Immature natural killer cell (primary cell): ENCODE data around the gene MRO. TPM values are rescaled to one million over a fixed set of nuclear protein-coding genes. Genes with fewer than 3 reads are reported as not detected.
"Not testable (repeated sequence)": the region's sequence is repeated elsewhere in the genome, so short reads cannot be mapped to it uniquely, and the experiment has no call there.

Source experiments
- DNase-seq, 3 donors: peaks; one replicate each; pipeline ENCODE4 v3.0.0; 2022; ENCODE audit warnings: mixed read lengths in 1 of 3
- H3K27ac Mint-ChIP-seq, 6 donors: one replicate each; pipeline ENCODE4 v1.8.0; 2020; ENCODE audit warnings: mixed read lengths in 6 of 6, mild to moderate bottlenecking in 5 of 6, inconsistent platforms in 4 of 6, moderate library complexity in 3 of 6
- H3K27me3 Mint-ChIP-seq, 3 donors: one replicate each; pipeline ENCODE4 v1.8.0; 2020 to 2021; ENCODE audit warnings: low read depth in 3 of 3, mild to moderate bottlenecking in 3 of 3, mixed read lengths in 3 of 3, moderate library complexity in 3 of 3, inconsistent platforms in 1 of 3
- H3K36me3 Mint-ChIP-seq, 3 donors: one replicate each; pipeline ENCODE4 v1.8.0; 2020; ENCODE audit warnings: mixed read lengths in 3 of 3, inconsistent platforms in 2 of 3, mild to moderate bottlenecking in 2 of 3
- H3K4me1 Mint-ChIP-seq, 2 donors: one replicate each; pipeline ENCODE4 v1.8.0; 2020; ENCODE audit warnings: inconsistent platforms in 2 of 2, mild to moderate bottlenecking in 2 of 2, mixed read lengths in 2 of 2, moderate library complexity in 1 of 2
- H3K4me3 Mint-ChIP-seq, 5 donors: one replicate each; pipeline ENCODE4 v1.8.0; 2020; ENCODE audit warnings: mild to moderate bottlenecking in 5 of 5, mixed read lengths in 5 of 5, inconsistent platforms in 3 of 5, moderate library complexity in 3 of 5
- H3K9me3 Mint-ChIP-seq, 6 donors: one replicate each; pipeline ENCODE4 v1.8.0; 2020; ENCODE audit warnings: mild to moderate bottlenecking in 6 of 6, mixed read lengths in 6 of 6, inconsistent platforms in 4 of 6, moderate library complexity in 3 of 6
- polyA plus RNA-seq, 3 donors: library from polyadenylated mRNA; unstranded; fragments of 300-500 nt; fragmentation: Illumina TruSeq; gene quantifications; one replicate each; pipeline ENCODE4 v1.2.3, GENCODE V29; 2021

Gene MRO
- polyA plus RNA-seq = not detected

DNA sequence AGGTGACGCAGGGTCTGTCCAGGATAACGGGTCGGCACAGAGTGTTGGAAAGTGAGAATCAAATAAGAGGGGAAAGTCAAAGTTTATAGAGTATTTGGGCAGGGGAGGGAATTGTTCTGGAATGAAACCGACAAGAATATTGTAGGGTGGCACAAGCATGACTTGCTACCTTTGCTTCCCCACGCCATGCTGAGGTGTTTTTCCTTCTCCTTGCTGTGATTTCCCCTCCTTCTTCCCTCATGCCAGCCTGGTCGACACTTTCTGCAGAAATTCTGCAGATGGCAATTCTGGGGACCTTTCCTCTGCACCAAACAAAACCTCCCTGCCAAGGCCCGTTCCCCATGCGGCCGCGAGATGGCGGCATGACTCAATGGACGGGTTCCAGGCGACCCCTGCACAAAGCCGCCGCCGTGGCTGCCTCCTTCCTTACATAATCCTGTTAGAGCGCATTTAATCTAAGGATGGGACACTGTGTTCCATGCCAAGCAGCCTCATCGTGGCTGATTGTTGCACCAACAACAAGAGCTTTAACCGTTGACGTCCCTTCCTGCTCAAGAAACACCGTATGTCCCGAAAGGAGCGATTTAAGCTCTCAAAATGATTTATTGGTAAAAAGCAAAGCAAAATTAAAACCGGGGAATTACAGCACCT is at the start of gene MRO:
Gene MRO (minus strand): TSS at position 289 of the 651 bp plus-strand sequence. CDS start 10,616 bp downstream, outside the sequence.
- H3K36me3 Mint-ChIP-seq = no peaks in the 10 kb centered on the region
- no peak within 1 kb of the TSS for H3K27ac Mint-ChIP-seq
- H3K27me3 Mint-ChIP-seq = peaks cover 0 to 6% (median 0%) of the 10 kb centered on the region in 3 donors
- H3K4me1 Mint-ChIP-seq = no peaks in the 10 kb centered on the region
- DNase-seq = peak; percentile 62 to 73 (median 67)
- no peaks in the 10 kb centered on the region for H3K9me3 Mint-ChIP-seq
- no peak within 1 kb of the TSS for H3K4me3 Mint-ChIP-seq

DNA sequence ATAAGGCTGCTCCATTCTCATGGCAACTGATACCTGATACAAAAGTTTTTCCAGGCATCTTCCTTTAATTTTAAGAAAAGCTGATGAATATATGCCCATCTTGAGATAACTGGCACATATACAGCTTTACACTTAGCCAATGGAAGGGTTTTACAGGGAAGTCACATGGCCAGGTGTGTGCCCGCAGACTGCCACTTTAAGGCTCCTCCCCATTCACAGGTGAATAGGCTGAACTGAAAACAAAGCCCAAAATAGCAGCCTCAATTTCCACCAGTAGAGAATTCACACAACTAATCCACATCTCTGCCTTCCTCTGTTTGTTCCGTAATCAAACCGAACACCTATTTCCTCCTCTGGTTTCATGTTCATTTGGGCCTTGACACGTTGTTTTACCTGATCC is 49.3 kb upstream of the MRO start:
- no peaks in the 10 kb centered on the region for H3K4me1 Mint-ChIP-seq
- H3K4me3 Mint-ChIP-seq = no peak overlapping the region
- peaks cover 0 to 2% (median 0%) of the 10 kb centered on the region in 3 donors for H3K27me3 Mint-ChIP-seq
- no peak for DNase-seq
- no peaks in the 10 kb centered on the region for H3K9me3 Mint-ChIP-seq
- no peaks in the 10 kb centered on the region for H3K36me3 Mint-ChIP-seq
- H3K27ac Mint-ChIP-seq = no peak overlapping the region

DNA sequence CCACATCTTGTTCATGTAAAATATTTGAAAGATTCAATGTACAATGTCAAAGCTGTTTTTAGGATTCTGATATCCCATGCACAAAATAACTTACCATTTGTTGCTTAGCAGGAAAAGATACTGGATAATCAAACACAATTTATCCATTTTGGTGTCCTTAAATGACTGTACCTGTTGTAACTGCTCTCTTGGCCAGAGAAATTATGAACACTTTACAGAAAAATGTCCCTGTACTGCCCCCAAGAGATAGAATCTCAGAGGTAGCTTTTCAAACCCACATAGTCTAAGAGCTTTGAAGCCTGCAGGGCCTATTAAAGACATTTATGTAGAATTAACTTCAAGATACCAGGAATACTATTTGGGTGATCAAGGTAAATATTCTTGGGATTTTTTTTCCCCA is 46.9 kb upstream of the MRO start:
- no peak overlapping the region for H3K27ac Mint-ChIP-seq
- DNase-seq = no peak
- no peaks in the 10 kb centered on the region for H3K4me1 Mint-ChIP-seq
- H3K36me3 Mint-ChIP-seq = no peaks in the 10 kb centered on the region
- peaks cover 0 to 11% (median 2%) of the 10 kb centered on the region in 3 donors for H3K27me3 Mint-ChIP-seq
- H3K9me3 Mint-ChIP-seq = no peaks in the 10 kb centered on the region
- no peak overlapping the region for H3K4me3 Mint-ChIP-seq

DNA sequence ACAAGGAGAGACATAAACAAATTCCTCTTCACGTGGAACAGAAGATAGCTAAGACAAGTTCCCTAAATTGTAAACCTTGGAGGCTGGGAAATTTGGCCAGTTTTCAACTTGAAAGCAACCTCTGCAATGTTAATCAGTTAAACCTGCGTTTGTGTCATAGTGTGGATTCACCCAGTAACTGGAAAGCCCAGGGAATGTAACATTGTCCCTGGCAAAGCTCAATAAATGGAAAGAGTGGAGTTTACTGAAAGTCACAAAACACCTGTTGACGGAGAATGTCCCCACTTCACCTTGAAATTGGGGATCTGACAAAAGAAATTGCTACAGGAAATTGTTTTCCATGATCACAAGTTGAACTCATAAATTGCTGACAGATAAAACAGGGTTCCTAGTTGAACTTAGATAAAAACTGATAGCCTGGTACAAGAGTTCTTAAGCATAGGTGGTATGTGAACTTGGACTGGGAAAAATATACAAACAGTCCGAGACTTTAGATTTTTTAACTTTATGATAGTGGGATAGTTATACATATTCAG is 44.1 kb upstream of the MRO start:
- no peaks in the 10 kb centered on the region for H3K36me3 Mint-ChIP-seq
- peaks cover 0 to 14% (median 2%) of the 10 kb centered on the region in 3 donors for H3K27me3 Mint-ChIP-seq
- no peaks in the 10 kb centered on the region for H3K4me1 Mint-ChIP-seq
- H3K4me3 Mint-ChIP-seq = no peak overlapping the region
- H3K9me3 Mint-ChIP-seq = no peaks in the 10 kb centered on the region
- H3K27ac Mint-ChIP-seq = no peak overlapping the region
- DNase-seq = no peak

GRCh38 chr18:50862401-50862800 is 42.6 kb upstream of the MRO start:
- H3K9me3 Mint-ChIP-seq = no peaks in the 10 kb centered on the region
- H3K27me3 Mint-ChIP-seq = peaks cover 0 to 14% (median 2%) of the 10 kb centered on the region in 3 donors
- no peak for DNase-seq
- H3K4me3 Mint-ChIP-seq = no peak overlapping the region
- H3K36me3 Mint-ChIP-seq = no peaks in the 10 kb centered on the region
- H3K27ac Mint-ChIP-seq = no peak overlapping the region
- no peaks in the 10 kb centered on the region for H3K4me1 Mint-ChIP-seq

DNA sequence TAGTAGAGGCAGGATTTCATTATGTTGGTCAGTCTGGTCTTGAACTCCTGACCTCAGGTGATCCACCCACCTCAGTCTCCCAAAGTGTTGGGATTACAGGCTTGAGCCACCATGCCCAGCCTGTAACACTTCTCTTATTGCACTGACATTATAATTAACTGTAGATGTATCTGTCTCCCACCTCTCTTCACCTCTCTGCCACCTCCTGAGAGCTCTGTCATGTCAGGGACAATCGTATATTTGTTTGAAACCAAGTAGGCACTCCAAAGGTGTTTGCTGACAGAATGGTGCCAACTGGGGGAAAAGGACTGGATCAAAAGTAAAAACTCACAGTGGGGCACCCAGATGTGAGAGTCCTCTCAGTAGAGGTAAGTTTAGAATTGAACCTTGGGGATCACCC is 41.8 kb upstream of the MRO start:
- Mint-ChIP-seq H3K36me3 (no peaks in the 10 kb centered on the region), H3K9me3 (no peaks in the 10 kb centered on the region), H3K27me3 (peaks cover 0 to 14% (median 3%) of the 10 kb centered on the region in 3 donors), H3K4me1 (no peaks in the 10 kb centered on the region), H3K4me3 (no peak overlapping the region), H3K27ac (no peak overlapping the region)
- DNase-seq = no peak

DNA sequence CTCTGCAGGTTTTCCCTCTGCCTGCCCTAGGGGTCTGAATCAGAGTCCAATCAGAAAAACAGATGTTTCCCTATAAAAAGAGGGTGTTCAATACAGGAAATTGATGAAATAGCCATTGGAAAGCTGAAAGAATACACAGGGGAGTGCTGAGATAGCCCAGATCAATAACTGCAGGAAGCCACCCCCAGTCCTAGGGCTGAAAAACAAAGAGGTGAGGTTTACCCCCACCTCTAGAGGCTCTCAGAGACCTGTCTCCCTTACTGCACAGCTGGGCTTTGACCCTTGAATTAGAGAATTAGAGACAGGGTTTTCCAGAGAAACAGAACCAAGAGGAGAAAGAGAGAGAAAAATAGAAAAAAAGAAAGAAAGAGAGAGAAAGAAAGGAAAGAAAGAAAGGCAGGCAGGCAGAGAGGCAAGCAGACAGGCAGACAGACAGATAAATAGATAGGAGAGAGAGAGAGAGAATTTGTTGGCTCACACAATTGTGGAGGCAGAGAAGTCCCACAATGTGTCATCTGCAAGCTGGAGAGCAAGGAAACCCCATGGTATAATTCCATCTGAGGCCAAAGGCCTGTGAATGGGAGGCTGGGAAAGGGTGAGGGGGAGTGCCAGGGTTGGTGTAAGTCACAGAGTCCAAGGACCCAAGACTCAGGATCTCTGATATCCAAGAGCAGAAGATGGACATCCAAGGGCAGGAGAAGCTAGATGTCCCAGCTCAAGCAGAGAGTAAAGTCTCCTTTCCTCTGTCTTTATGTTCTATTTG is 40.2 kb upstream of the MRO start:
- no peak overlapping the region for H3K27ac Mint-ChIP-seq
- peaks cover 0 to 16% (median 2%) of the 10 kb centered on the region in 3 donors for H3K27me3 Mint-ChIP-seq

GRCh38 chr18:50857694-50858093 is 37.9 kb upstream of the MRO start:
- Mint-ChIP-seq H3K27ac (no peak overlapping the region), H3K9me3 (no peaks in the 10 kb centered on the region), H3K4me1 (no peaks in the 10 kb centered on the region), H3K27me3 (peaks cover 0 to 16% (median 9%) of the 10 kb centered on the region in 3 donors), H3K36me3 (peaks cover 0 to 2% (median 0%) of the 10 kb centered on the region in 3 donors), H3K4me3 (no peak overlapping the region)
- DNase-seq = no peak

More for the DNA sequence above, 40.2 kb upstream of the MRO start:
- Mint-ChIP-seq H3K36me3 (no peaks in the 10 kb centered on the region), H3K9me3 (no peaks in the 10 kb centered on the region), H3K4me1 (no peaks in the 10 kb centered on the region), H3K4me3 (no peak overlapping the region)
- no peak for DNase-seq

- peaks cover 0 to 18% (median 10%) of the 10 kb centered on the region in 3 donors for H3K27me3 Mint-ChIP-seq
- not testable (repeated sequence) for H3K4me3 Mint-ChIP-seq, H3K36me3 Mint-ChIP-seq, H3K27ac Mint-ChIP-seq, DNase-seq, H3K9me3 Mint-ChIP-seq, H3K4me1 Mint-ChIP-seq
These were observed 37.4 kb upstream of the MRO start for GRCh38 chr18:50857166-50857565.

DNA sequence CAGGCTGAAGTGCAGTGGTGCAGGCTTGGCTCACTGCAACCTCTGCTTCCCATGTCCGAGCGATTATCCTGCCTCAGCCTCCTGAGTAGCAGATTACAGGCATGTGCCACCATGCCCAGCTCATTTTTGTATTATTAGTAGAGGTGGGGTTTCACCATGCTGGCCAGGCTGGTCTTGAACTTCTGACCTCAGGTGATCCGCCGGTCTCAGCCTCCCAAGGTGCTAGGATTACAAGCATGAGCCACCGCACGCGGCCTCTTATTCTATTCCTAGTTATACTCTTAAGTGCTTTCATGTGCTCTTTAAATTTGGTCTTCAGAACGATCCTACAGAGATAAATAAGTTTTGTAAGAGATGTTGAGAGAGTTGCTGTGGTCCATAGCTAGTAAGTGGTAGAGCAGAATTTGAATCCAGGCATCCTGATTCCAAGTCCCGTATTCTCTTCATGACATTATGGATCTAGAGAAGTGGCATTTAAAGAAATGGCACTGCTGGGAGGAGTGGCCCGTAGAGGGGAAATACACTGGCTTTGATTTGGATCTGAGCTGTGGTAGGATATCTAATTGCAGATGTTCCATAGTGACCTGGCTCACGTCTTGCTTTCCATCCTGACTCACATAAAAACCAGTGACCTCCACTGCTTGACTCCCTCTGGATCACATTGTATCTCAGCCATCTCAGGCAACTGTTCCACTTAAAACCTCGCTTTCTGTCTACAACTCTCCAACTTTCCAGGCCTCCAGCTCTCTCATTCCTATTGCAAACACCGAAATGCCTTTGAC is 36.4 kb upstream of the MRO start:
- Mint-ChIP-seq H3K9me3 (no peaks in the 10 kb centered on the region), H3K27ac (no peak overlapping the region), H3K4me1 (no peaks in the 10 kb centered on the region), H3K27me3 (peaks cover 0 to 17% (median 10%) of the 10 kb centered on the region in 3 donors), H3K36me3 (peaks cover 0 to 5% (median 0%) of the 10 kb centered on the region in 3 donors), H3K4me3 (no peak overlapping the region)
- no peak for DNase-seq

- Mint-ChIP-seq H3K36me3 (peaks cover 0 to 5% (median 0%) of the 10 kb centered on the region in 3 donors), H3K4me3 (no peak overlapping the region), H3K4me1 (no peaks in the 10 kb centered on the region), H3K27me3 (peaks cover 0 to 15% (median 10%) of the 10 kb centered on the region in 3 donors), H3K9me3 (no peaks in the 10 kb centered on the region), H3K27ac (no peak overlapping the region)
- DNase-seq = no peak
These were observed 34.1 kb upstream of the MRO start for GRCh38 chr18:50853863-50854271.

- H3K27ac Mint-ChIP-seq = no peak overlapping the region
- no peak overlapping the region for H3K4me3 Mint-ChIP-seq
- DNase-seq = no peak
- no peaks in the 10 kb centered on the region for H3K9me3 Mint-ChIP-seq
- peaks cover 0 to 5% (median 0%) of the 10 kb centered on the region in 3 donors for H3K36me3 Mint-ChIP-seq
- peaks cover 0 to 14% (median 10%) of the 10 kb centered on the region in 3 donors for H3K27me3 Mint-ChIP-seq
- H3K4me1 Mint-ChIP-seq = no peaks in the 10 kb centered on the region
These were observed 30.7 kb upstream of the MRO start for GRCh38 chr18:50850307-50851065.

GRCh38 chr18:50849419-50849821 is 29.6 kb upstream of the MRO start:
- Mint-ChIP-seq H3K27me3 (peaks cover 0 to 14% (median 9%) of the 10 kb centered on the region in 3 donors), H3K4me1 (no peaks in the 10 kb centered on the region), H3K4me3 (no peak overlapping the region), H3K36me3 (peaks cover 0 to 5% (median 0%) of the 10 kb centered on the region in 3 donors), H3K27ac (no peak overlapping the region), H3K9me3 (no peaks in the 10 kb centered on the region)
- no peak for DNase-seq
